ENCODE data around the gene LRRC4.

GRCh38 chr7:128059143-128059988 lies 28.1 kb upstream of the LRRC4 start:
- no peak for TF ChIP-seq CTCF (conservative IDR thresholded peaks at IDR 0.05; ENCODE audit: low read depth, low read length)
- TF ChIP-seq EZH2phosphoT487 (IDR thresholded peaks at IDR 0.05; ENCODE audit: borderline replicate concordance, low read length), result no peak
- no peak for TF ChIP-seq EZH2 (IDR thresholded peaks at IDR 0.05; ENCODE audit: low read length, unreplicated experiment)
